Glutamatergic neuron (in vitro differentiated cells): ENCODE results near the gene KRT6A. TPM values are rescaled to one million over a fixed set of nuclear protein-coding genes. Genes with fewer than 3 reads are reported as not detected.

ENCODE experiments used
- DNase-seq: peaks from one replicate; pipeline ENCODE4 v3.0.0; 2022
- H3K27ac Mint-ChIP-seq: one replicate; pipeline ENCODE4 v1.8.0; 2020; ENCODE audit warnings: mild to moderate bottlenecking, mixed read lengths, inconsistent platforms; ENCODE audit not compliant: unreplicated experiment
- H3K27me3 Mint-ChIP-seq: one replicate; pipeline ENCODE4 v1.8.0; 2020; ENCODE audit warnings: mild to moderate bottlenecking, moderate library complexity, mixed read lengths, inconsistent platforms; ENCODE audit not compliant: unreplicated experiment
- H3K36me3 Mint-ChIP-seq: one replicate; pipeline ENCODE4 v1.8.0; 2020; ENCODE audit warnings: mild to moderate bottlenecking, mixed read lengths, inconsistent platforms; ENCODE audit not compliant: unreplicated experiment
- H3K4me1 Mint-ChIP-seq: one replicate; pipeline ENCODE4 v1.8.0; 2020; ENCODE audit warnings: mild to moderate bottlenecking, low read depth, mixed read lengths, inconsistent platforms; ENCODE audit not compliant: unreplicated experiment
- H3K4me3 Mint-ChIP-seq: one replicate; pipeline ENCODE4 v1.8.0; 2020; ENCODE audit warnings: mild to moderate bottlenecking, mixed read lengths, inconsistent platforms; ENCODE audit not compliant: unreplicated experiment
- H3K9me3 Mint-ChIP-seq: one replicate; pipeline ENCODE4 v1.8.0; 2020; ENCODE audit warnings: mild to moderate bottlenecking, moderate library complexity, mixed read lengths, inconsistent platforms; ENCODE audit not compliant: unreplicated experiment
- CTCF ChIP-seq: fragments of 200-600 bp; sonication (generic); IDR thresholded peaks from one replicate; pipeline ENCODE4 v1.5.0; 2021; ENCODE audit not compliant: partially characterized antibody, unreplicated experiment
- total RNA-seq: library from RNA; stranded (reverse); fragmentation: NEBNext Ultra II Directional; extraction: Animal tissue kit (Norgen Biotek cat#: 25700); gene quantifications from one replicate; pipeline ENCODE4 v1.2.1, GENCODE V29; 2021; ENCODE audit not compliant: unreplicated experiment

Gene KRT6A
- total RNA-seq, 1 donor from 2014 or later = not detected

- TF ChIP-seq CTCF = no peak
- Mint-ChIP-seq H3K4me1 (peaks cover 5% of the 10 kb centered on the region), H3K9me3 (peaks cover 1% of the 10 kb centered on the region), H3K27me3 (no peaks in the 10 kb centered on the region), H3K36me3 (no peaks in the 10 kb centered on the region), H3K4me3 (no peak overlapping the region), H3K27ac (no peak overlapping the region)
- DNase-seq = no peak
Measured at GRCh38 chr12:52442600-52443061, 50.4 kb downstream of the KRT6A start.

GRCh38 chr12:52441320-52441911 is 51.6 kb downstream of the KRT6A start:
- Mint-ChIP-seq H3K9me3 (peaks cover 4% of the 10 kb centered on the region), H3K27ac (no peak overlapping the region), H3K36me3 (no peaks in the 10 kb centered on the region), H3K4me3 (no peak overlapping the region), H3K4me1 (peaks cover 8% of the 10 kb centered on the region), H3K27me3 (no peaks in the 10 kb centered on the region)
- DNase-seq = no peak
- TF ChIP-seq CTCF = no peak

- Mint-ChIP-seq H3K27ac (no peak overlapping the region), H3K27me3 (no peaks in the 10 kb centered on the region), H3K4me1 (peaks cover 8% of the 10 kb centered on the region), H3K9me3 (peaks cover 4% of the 10 kb centered on the region), H3K4me3 (no peak overlapping the region), H3K36me3 (no peaks in the 10 kb centered on the region)
- no peak for TF ChIP-seq CTCF
- DNase-seq = no peak
Measured at GRCh38 chr12:52440821-52441319, 52.2 kb downstream of the KRT6A start.

- Mint-ChIP-seq H3K27ac (no peak overlapping the region), H3K27me3 (no peaks in the 10 kb centered on the region), H3K9me3 (peaks cover 4% of the 10 kb centered on the region), H3K4me1 (peaks cover 8% of the 10 kb centered on the region), H3K4me3 (no peak overlapping the region), H3K36me3 (no peaks in the 10 kb centered on the region)
- DNase-seq = no peak
- TF ChIP-seq CTCF = no peak
Measured at GRCh38 chr12:52439845-52440244, 53.2 kb downstream of the KRT6A start.

GRCh38 chr12:52439420-52439819 is 53.6 kb downstream of the KRT6A start:
- H3K4me3 Mint-ChIP-seq = no peak overlapping the region
- H3K27me3 Mint-ChIP-seq = no peaks in the 10 kb centered on the region
- peaks cover 8% of the 10 kb centered on the region for H3K4me1 Mint-ChIP-seq
- no peaks in the 10 kb centered on the region for H3K36me3 Mint-ChIP-seq
- no peak overlapping the region for H3K27ac Mint-ChIP-seq
- TF ChIP-seq CTCF = no peak
- DNase-seq = no peak
- H3K9me3 Mint-ChIP-seq = peaks cover 4% of the 10 kb centered on the region
